GM10248 (cell line): ENCODE results near the gene CDKN1A.

Experiments
- CTCF ChIA-PET: fragments of 300-600 bp; sonication (Branson Sonifier 250); formaldehyde crosslinking; extraction: SDS; loops from one replicate; lab custom pipeline; 2021; ENCODE audit warnings: antibody characterized with exemption; lab: Yijun Ruan, JAX
- POLR2A ChIA-PET: fragments of 350-650 bp; sonication (Branson Sonifier 250); formaldehyde crosslinking; extraction: SDS; loops from one replicate; lab custom pipeline; 2020; ENCODE audit warnings: antibody characterized with exemption; lab: Yijun Ruan, JAX
- DNase-seq: peaks from one replicate; pipeline ENCODE4 v3.0.0; 2012; ENCODE audit errors: extremely low spot score
- CTCF ChIP-seq: IDR thresholded peaks from 2 replicates; pipeline ENCODE4 v1.5.1; 2012; ENCODE audit warnings: mild to moderate bottlenecking, low read depth; ENCODE audit errors: extremely low read depth, missing control alignments, control extremely low read depth

CDKN1A gene

GRCh38 chr6:36706339-36706738 lies 27.8 kb downstream of the CDKN1A start:
- CTCF ChIA-PET = interaction anchor here (1.1 to 1.2 kb wide), 2 partner anchors 16 to 18 kb away, joined by 4 to 5 read pairs; no protein-coding TSS in a partner anchor
- no peak for DNase-seq
- TF ChIP-seq CTCF = no peak
- POLR2A ChIA-PET = interaction anchor here (0.5 kb wide), 1 partner anchor 48 kb away, joined by 3 read pairs; no protein-coding TSS in a partner anchor

GRCh38 chr6:36712816-36713215 lies 34.3 kb downstream of the CDKN1A start:
- DNase-seq = no peak
- ChIA-PET CTCF (no interaction called here), POLR2A (no interaction called here)
- no peak for TF ChIP-seq CTCF

- no peak for TF ChIP-seq CTCF
- no peak for DNase-seq
- ChIA-PET CTCF (interaction anchor here (2.3 kb wide), 1 partner anchor 9 kb away, joined by 5 read pairs; no protein-coding TSS in a partner anchor), POLR2A (no interaction called here)
These were observed 35.3 kb downstream of the CDKN1A start for GRCh38 chr6:36713846-36714245.

GRCh38 chr6:36714511-36714910 lies 36.0 kb downstream of the CDKN1A start:
- ChIA-PET POLR2A (interaction anchor here (0.6 kb wide), 1 partner anchor 99 kb away, joined by 5 read pairs; no protein-coding TSS in a partner anchor), CTCF (interaction anchor here (2.3 kb wide), 1 partner anchor 8 kb away, joined by 5 read pairs; no protein-coding TSS in a partner anchor)
- DNase-seq = no peak
- TF ChIP-seq CTCF = no peak

- TF ChIP-seq CTCF = no peak
- no peak for DNase-seq
- ChIA-PET POLR2A (no interaction called here), CTCF (interaction anchor here (1.1 to 2.3 kb wide), 2 partner anchors 7 to 19 kb away, joined by 3 to 5 read pairs; no protein-coding TSS in a partner anchor)
These were observed 37.0 kb downstream of the CDKN1A start for GRCh38 chr6:36715469-36715868.

GRCh38 chr6:36716476-36717093 lies 38.1 kb downstream of the CDKN1A start:
- no peak for DNase-seq
- no peak for TF ChIP-seq CTCF
- CTCF ChIA-PET = interaction anchor here (1.1 to 2.1 kb wide), 3 partner anchors 18 to 101 kb away, joined by 3 to 6 read pairs (median 3); no protein-coding TSS in a partner anchor
- POLR2A ChIA-PET = no interaction called here
